Skin epidermis (tissue), 12 donors: ENCODE measurements around the gene DIP2B.

Source experiments
- H3K27ac ChIP-seq, 21 experiments: fragments of 200-600 bp; sonication (generic) in 11 of 21; one replicate each; pipeline ENCODE4 v1.5.0; 2020; ENCODE audit warnings: mild to moderate bottlenecking in 3 of 21, inconsistent platforms in 2 of 21, moderate library complexity in 2 of 21
- H3K4me3 ChIP-seq, 7 experiments: fragments of 200-600 bp; sonication (generic) in 2 of 7; one replicate each; pipeline ENCODE4 v1.5.0; 2020; ENCODE audit warnings: inconsistent platforms in 2 of 7, mild to moderate bottlenecking in 2 of 7, moderate library complexity in 1 of 7

Gene DIP2B

GRCh38 chr12:50776749-50777728 is 272.3 kb downstream of the DIP2B start:
- Histone ChIP-seq H3K27ac (no peak overlapping the region), H3K4me3 (no peak overlapping the region)

DNA sequence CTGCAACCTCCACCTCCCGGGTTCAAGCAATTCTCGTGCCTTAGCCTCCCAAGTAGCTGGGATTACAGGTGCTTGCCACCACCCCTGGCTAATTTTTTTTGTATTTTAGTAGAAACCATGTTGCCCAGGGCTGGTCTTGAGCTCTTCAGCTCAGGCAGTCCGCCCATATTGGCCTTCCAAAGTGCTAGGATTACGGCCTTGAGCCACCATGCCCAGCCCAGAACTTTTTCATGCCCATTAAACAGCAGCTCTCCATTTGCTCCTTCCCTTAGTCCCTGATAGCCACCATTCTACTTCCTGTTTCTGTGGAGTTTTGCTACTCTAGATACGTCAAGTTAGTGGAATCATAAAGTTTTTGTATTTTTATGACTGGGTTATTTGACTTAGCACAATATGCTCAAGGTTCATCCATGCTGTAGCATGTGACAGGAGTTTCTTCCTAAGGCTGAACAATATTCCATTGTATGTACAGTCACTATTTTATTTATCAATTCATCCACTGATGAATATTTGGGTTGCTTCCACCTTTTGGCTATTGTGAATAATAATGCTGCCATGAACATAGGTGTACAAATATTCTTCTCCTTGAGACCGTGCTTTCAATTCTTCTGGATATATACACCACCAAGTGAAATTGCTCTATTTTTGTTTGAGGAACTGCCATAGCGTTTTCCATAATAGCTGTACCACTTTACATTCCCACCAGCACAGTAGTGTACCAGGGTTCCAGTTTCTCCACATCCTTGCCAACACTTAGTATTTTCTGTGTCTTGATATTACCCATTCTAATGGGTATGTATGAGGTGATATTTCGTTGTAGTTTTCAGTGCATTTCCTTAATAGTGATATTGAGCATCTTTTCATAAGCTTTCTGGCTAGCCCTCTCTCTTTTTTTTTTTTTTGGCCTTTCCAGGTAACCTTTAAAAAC is 274.1 kb downstream of the DIP2B start:
- Histone ChIP-seq H3K27ac (no peak overlapping the region), H3K4me3 (no peak overlapping the region)

- no peak overlapping the region for H3K4me3 ChIP-seq
- no peak overlapping the region for H3K27ac ChIP-seq
Observed at GRCh38 chr12:50780013-50780412, 275.2 kb downstream of the DIP2B start.

- Histone ChIP-seq H3K27ac (no peak overlapping the region), H3K4me3 (no peak overlapping the region)
Observed at GRCh38 chr12:50784501-50784900, 279.7 kb downstream of the DIP2B start.

DNA sequence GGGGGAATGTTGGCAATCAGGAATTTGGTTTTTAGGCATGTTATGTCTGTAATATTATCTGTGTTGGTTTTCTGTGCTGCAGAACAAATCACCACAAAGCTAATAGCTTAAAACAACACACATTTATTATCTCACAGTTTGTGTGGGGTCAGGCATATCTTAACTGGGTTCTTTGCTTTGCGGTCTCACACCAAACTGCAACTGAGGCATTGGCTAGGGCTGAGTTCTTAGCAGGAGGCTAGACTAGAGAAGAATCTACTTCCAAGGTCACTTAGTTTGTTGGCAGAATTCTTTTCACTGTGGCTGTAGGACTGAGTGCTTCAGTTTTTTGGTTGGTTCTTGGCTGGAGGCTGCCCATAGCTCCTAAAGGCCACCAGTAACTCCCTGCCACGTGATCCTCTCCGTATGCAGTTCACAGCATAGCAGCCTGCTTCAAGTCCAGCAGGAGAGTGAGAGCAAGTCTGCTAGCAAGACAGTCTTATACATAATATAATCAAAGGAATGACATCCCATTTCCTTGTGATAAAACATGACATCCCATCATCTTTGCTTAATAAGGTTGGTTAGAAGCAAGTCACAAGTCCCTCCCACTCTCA is 280.7 kb downstream of the DIP2B start:
- peak overlapping the region in 3 of 21 experiments; percentile 26 to 75 (median 48) for H3K27ac ChIP-seq

DNA sequence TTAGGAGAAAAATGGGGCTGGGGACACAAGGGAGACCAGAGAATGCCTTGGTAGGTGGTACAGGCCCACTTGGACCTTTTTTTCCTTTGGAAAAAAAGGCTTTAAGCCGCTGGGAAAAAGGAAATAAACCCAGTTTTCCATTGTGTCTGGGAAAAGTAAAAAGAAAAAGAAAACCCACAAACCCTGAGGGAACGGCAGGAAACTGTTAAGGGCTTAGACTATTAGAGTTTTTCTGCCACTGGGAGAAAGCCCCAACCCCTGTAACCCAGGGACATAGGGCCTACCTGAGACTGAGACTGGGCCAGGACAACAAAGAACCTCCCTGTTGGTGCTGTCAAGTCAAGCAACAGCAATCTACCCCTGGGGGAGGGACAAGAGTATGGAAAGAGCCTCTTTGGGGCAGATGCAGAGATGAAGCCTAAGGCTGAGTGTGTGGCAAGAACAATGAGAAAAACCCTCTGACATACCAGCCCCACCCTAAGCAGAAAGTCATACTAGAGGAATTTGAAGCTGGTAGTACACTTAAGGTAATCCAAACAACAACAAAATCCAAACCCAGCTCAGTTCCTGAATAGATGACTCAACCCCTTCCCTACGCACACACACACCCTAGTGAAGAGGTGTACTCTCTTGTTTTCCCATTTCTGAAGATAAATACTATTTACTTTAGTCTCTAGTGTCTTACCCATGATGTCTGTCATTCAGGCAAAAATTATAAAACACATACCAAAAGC is 281.9 kb downstream of the DIP2B start:
- Histone ChIP-seq H3K27ac (peak overlapping the region in 16 of 21 experiments; percentile 8 to 81 (median 52)), H3K4me3 (no peak overlapping the region)

More for the DNA sequence above, 280.7 kb downstream of the DIP2B start:
- H3K4me3 ChIP-seq, result no peak overlapping the region

GRCh38 chr12:50787618-50788017 is 282.8 kb downstream of the DIP2B start:
- H3K27ac ChIP-seq, result peak overlapping the region in 6 of 21 experiments; percentile 30 to 81 (median 55)

DNA sequence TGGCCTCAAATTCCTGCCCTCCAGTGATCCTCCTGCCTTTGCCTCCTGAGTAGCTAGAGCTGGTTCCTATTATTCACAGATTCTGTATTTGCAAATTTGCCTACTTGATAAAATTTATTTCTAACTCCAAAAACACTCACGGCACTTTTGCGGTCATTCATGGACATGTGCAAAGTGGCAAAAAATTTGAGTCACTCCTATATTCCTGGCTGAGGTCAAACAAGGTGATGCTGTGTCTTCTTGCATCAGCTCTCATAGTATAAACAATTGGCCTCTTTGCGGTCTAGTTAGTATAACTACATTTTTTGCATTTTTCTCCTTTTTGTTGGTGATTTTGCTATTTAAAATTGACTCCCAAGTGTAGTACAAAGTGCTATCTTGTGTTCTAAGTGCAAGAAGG is 283.8 kb downstream of the DIP2B start:
- Histone ChIP-seq H3K27ac (no peak overlapping the region), H3K4me3 (no peak overlapping the region)

More at GRCh38 chr12:50787618-50788017, 282.8 kb downstream of the DIP2B start:
- H3K4me3 ChIP-seq, result no peak overlapping the region

DNA sequence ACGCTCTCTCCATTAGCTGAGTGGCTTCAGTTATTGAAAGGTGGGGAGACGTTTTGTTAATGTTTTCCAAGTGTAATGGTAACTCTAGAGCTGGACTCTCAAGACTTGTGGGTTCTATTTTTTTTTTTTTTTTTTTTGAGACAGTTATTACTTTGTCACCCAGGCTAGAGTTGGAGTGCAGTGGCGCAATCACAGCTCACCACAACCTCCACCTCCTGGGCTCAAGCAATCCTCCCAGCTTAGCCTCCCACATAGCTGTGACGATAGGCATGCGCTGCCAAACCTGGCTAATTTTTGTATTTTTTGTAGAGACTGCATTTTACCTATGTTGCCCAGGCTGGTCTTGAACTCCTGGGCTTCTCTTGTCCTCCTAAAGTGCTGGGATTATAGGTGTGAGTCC is 285.3 kb downstream of the DIP2B start:
- Histone ChIP-seq H3K4me3 (no peak overlapping the region), H3K27ac (no peak overlapping the region)
